ENCODE data around the gene DQX1.

- TF ChIP-seq CTCF (IDR thresholded peaks at IDR 0.05) (no peak), POLR2A (IDR thresholded peaks at IDR 0.05) (no peak)
Observed at GRCh38 chr2:74571058-74571457, 45.0 kb upstream of the DQX1 start.
